GM12873 (cell line): ENCODE results near the gene TNPO3.

Experiments used
- CTCF ChIP-seq: IDR thresholded peaks from 2 replicates; pipeline ENCODE4 v1.5.1; 2012; ENCODE audit warnings: low read depth, mild to moderate bottlenecking, moderate library complexity, low read length, control low read depth; ENCODE audit not compliant: insufficient read depth; ENCODE audit errors: missing control alignments

The TNPO3 gene

GRCh38 chr7:128906766-128907559 lies 147.9 kb downstream of the TNPO3 start:
- no peak for TF ChIP-seq CTCF

- TF ChIP-seq CTCF, result no peak
These were observed 148.7 kb downstream of the TNPO3 start for GRCh38 chr7:128906001-128906765.

- TF ChIP-seq CTCF, result peak; percentile 72
These were observed 150.3 kb downstream of the TNPO3 start for GRCh38 chr7:128904381-128905197.
